ENCODE measurements around the gene SLC38A9.
"Not testable (repeated sequence)": the region's sequence is repeated elsewhere in the genome, so short reads cannot be mapped to it uniquely, and the experiment has no call there.

The SLC38A9 gene

DNA sequence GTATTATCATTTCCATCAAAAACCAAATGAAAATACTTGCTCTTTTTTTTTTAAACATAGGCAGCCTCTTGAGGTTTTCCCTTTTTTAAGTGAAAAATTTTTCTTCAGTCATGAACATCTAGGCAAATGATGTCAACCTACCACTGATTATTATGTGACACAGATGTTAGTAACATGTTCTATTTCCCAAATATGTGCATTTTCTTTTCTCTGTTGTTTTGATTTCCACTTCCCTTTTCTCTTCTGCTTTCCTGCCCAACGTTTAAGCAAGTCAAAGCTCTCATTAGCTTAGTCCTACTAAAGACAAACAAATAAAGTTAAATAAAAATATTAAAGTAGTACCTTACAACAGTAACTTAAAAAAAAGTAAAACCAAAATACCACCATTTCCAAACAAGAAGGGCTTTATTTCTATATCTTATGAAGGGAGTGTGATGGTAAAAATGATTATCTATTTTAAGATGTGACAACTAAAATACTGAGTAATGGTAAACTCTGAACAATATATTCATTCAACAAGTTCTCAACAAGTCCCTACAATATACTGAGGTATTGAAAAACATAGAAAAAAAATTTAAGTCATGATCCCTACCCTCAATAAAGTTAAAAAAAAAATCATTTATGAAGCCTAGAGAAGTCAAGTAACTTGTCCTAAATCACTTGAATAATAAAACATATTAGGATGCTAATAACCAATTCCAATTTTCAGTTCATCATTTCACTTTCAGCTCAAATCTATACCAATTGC is 9.4 kb downstream of the SLC38A9 start:
- TF ChIP-seq, protein P1, sequence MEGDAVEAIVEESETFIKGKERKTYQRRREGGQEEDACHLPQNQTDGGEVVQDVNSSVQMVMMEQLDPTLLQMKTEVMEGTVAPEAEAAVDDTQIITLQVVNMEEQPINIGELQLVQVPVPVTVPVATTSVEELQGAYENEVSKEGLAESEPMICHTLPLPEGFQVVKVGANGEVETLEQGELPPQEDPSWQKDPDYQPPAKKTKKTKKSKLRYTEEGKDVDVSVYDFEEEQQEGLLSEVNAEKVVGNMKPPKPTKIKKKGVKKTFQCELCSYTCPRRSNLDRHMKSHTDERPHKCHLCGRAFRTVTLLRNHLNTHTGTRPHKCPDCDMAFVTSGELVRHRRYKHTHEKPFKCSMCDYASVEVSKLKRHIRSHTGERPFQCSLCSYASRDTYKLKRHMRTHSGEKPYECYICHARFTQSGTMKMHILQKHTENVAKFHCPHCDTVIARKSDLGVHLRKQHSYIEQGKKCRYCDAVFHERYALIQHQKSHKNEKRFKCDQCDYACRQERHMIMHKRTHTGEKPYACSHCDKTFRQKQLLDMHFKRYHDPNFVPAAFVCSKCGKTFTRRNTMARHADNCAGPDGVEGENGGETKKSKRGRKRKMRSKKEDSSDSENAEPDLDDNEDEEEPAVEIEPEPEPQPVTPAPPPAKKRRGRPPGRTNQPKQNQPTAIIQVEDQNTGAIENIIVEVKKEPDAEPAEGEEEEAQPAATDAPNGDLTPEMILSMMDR (conservative IDR thresholded peaks at IDR 0.05), result no peak

GRCh38 chr5:55701462-55702103 is 10.5 kb downstream of the SLC38A9 start:
- H3K27ac ChIP-seq, result no peak overlapping the region
- TF ChIP-seq, protein P1 (conservative IDR thresholded peaks at IDR 0.05), result no peak

More for the DNA sequence above, 9.4 kb downstream of the SLC38A9 start:
- H3K27ac ChIP-seq, result no peak overlapping the region

- no peak overlapping the region for H3K27ac ChIP-seq
- TF ChIP-seq, protein P1 (conservative IDR thresholded peaks at IDR 0.05), result no peak
Observed at GRCh38 chr5:55700745-55701144, 11.4 kb downstream of the SLC38A9 start.

GRCh38 chr5:55699041-55699688 is 13.0 kb downstream of the SLC38A9 start:
- TF ChIP-seq, protein P1 (conservative IDR thresholded peaks at IDR 0.05), result no peak
- H3K27ac ChIP-seq, result no peak overlapping the region

DNA sequence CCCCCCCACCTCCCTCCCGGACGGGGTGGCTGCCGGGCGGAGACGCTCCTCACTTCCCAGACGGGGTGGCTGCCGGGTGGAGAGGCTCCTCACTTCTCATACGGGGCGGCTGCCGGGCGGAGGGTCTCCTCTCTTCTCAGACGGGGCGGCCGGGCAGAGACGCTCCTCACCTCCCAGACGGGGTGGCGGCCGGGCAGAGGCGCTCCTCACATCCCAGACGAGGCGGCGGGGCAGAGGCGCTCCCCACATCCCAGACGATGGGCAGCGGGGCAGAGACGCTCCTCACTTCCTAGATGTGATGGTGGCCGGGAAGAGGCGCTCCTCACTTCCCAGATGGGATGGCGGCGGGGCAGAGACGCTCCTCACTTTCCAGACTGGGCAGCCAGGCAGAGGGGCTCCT is 15.4 kb downstream of the SLC38A9 start:
- H3K27ac ChIP-seq, result not testable (repeated sequence)

- TF ChIP-seq, protein P1 (conservative IDR thresholded peaks at IDR 0.05), result peak; percentile 75
- H3K27ac ChIP-seq, result no peak overlapping the region
Observed at GRCh38 chr5:55694152-55694830, 17.8 kb downstream of the SLC38A9 start.

GRCh38 chr5:55692509-55692908 is 19.6 kb downstream of the SLC38A9 start:
- H3K27ac ChIP-seq, result peak overlapping the region; percentile 60; the same call in 1 of the 2 replicates
- TF ChIP-seq, protein P1 (conservative IDR thresholded peaks at IDR 0.05), result no peak
